Fibroblast of the aortic adventitia (primary cell): ENCODE results near the gene FBXW9. TPM values are rescaled to one million over a fixed set of nuclear protein-coding genes. Genes with fewer than 3 reads are reported as not detected.
"Not testable (repeated sequence)": the region's sequence is repeated elsewhere in the genome, so short reads cannot be mapped to it uniquely, and the experiment has no call there.

Experiments
- DNase-seq: peaks from one replicate; pipeline ENCODE4 v3.0.0-alpha.2; 2010; ENCODE audit warnings: low read depth
- H3K4me3 ChIP-seq: 2 replicates; pipeline ENCODE4 v1.5.1; 2011; ENCODE audit warnings: low read depth, mild to moderate bottlenecking, control low read depth, low read length, moderate library complexity
- total RNA-seq: library from RNA; depleted of rRNA; stranded (reverse); fragments of >200 nt; gene quantifications from 2 replicates; pipeline ENCODE4 v1.2.3, GENCODE V29; 2012; ENCODE audit warnings: low replicate concordance
- TF ChIP-seq, protein P1 (sequence below): IDR thresholded peaks from 2 replicates; pipeline ENCODE4 v1.5.1; 2011; ENCODE audit warnings: mild to moderate bottlenecking, low read length, control low read depth, inconsistent platforms; ENCODE audit not compliant: insufficient read depth

FBXW9 gene
- total RNA-seq, 1 donor, result 8.9 TPM

GRCh38 chr19:12655546-12655945 lies 40.9 kb downstream of the FBXW9 start:
- TF ChIP-seq, protein P1, sequence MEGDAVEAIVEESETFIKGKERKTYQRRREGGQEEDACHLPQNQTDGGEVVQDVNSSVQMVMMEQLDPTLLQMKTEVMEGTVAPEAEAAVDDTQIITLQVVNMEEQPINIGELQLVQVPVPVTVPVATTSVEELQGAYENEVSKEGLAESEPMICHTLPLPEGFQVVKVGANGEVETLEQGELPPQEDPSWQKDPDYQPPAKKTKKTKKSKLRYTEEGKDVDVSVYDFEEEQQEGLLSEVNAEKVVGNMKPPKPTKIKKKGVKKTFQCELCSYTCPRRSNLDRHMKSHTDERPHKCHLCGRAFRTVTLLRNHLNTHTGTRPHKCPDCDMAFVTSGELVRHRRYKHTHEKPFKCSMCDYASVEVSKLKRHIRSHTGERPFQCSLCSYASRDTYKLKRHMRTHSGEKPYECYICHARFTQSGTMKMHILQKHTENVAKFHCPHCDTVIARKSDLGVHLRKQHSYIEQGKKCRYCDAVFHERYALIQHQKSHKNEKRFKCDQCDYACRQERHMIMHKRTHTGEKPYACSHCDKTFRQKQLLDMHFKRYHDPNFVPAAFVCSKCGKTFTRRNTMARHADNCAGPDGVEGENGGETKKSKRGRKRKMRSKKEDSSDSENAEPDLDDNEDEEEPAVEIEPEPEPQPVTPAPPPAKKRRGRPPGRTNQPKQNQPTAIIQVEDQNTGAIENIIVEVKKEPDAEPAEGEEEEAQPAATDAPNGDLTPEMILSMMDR, result no peak
- DNase-seq, result no peak
- no peak overlapping the region for H3K4me3 ChIP-seq

DNA sequence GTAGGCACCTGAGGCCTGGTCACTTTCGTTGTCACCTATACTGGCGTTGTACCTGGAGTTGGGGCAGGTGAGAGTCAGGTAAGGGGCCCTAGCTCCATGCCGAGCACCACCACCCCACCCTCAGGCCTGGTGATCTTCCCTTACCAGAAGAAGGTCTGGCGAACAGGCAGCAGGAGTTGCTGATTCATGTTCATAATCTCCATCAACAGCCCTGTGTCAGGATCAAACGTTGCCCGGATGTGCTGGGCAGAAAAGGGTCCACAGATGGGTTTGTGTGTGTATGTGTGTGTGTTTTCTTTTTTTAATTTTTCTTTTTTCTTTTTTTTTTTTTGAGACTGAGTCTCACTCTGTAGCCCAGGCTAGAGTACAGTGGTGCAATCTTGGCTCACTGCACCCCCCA lies 44.2 kb downstream of the FBXW9 start:
- TF ChIP-seq, protein P1, result no peak
- no peak overlapping the region for H3K4me3 ChIP-seq
- no peak for DNase-seq

- TF ChIP-seq, protein P1, result no peak
- no peak for DNase-seq
Observed at GRCh38 chr19:12649941-12650340, 46.5 kb downstream of the FBXW9 start.

DNA sequence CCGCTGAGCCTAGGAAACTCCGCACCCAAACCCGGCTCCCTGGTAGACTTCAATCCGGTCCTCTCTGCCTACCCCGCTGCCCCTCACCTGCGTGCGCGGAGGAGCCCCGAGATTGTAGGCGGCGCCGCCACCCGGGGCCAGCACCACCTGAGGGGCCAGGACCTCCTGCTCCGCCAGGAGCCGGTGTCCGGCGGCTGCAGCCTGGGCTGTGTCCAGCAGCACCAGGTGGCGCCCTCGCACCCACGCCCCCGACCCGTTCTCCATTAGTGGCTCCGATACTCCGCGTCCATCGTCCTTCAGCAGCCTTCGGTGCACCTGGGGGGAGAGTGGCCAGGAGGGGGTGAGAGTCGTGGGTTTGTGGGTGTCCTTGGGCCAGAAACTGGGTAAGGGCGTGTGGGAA lies 48.3 kb downstream of the FBXW9 start:
- no peak for DNase-seq
- TF ChIP-seq, protein P1, result no peak
- H3K4me3 ChIP-seq, result peak overlapping the region; percentile 9

More at GRCh38 chr19:12649941-12650340, 46.5 kb downstream of the FBXW9 start:
- no peak overlapping the region for H3K4me3 ChIP-seq

DNA sequence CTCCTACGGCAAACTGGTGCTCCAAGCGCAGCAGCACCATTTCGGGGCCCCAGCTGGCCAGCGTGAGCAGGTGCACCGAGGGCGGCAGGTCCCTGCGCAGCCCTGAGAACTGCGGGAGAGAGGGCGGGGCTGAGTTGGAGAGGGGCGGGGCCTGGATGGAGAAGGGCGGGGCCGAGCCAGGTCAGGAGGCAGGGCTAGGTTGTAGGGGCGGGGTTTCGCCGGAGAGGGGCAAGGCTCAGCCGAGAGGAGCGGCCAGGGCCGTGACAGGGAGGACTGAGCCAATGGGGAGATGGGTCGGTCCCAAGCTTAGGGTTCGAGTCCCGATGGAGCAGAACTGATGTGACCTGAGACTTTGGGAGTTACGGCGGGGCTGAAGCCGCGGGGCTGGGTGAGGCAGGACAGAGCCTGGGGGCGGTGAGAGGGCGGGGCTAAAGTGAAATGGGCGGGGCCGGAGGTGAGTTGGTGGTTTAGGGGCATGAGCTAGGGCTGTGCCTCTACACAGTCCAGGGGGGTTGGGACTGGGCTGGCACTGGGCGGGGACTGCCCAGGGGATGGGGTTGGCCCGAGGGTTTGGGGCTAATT lies 48.9 kb downstream of the FBXW9 start:
- no peak for DNase-seq
- peak overlapping the region; percentile 9 for H3K4me3 ChIP-seq
- TF ChIP-seq, protein P1, result no peak

- TF ChIP-seq, protein P1, result no peak
- no peak overlapping the region for H3K4me3 ChIP-seq
- no peak for DNase-seq
Observed at GRCh38 chr19:12647047-12647446, 49.4 kb downstream of the FBXW9 start.

- DNase-seq, result no peak
- TF ChIP-seq, protein P1, result no peak
- no peak overlapping the region for H3K4me3 ChIP-seq
Observed at GRCh38 chr19:12646551-12646950, 49.9 kb downstream of the FBXW9 start.

GRCh38 chr19:12643716-12644115 lies 52.7 kb downstream of the FBXW9 start:
- DNase-seq, H3K4me3 ChIP-seq: not testable (repeated sequence)
